Stimulated activated effector memory CD8-positive, alpha-beta T cell treated with anti-CD3 and anti-CD28 coated beads, Interleukin-12 subunit alpha, Interleukin-12 subunit beta, amount 100 ng/mL, for 72 hours (primary cell): Measurements from ENCODE around the gene BTBD1.

ENCODE experiments used
- ATAC-seq: fragments of 150-1000 bp; cut with Tn5 transposase; 2 replicates; pipeline ENCODE4 v1.10.0; 2021
- DNase-seq, 2 donors: peaks; one replicate each; pipeline ENCODE4 v3.0.0; 2021 to 2022; ENCODE audit warnings: low spot score in 2 of 2
- H3K27ac Mint-ChIP-seq: one replicate; pipeline ENCODE4 v1.8.0; 2022; ENCODE audit warnings: mild to moderate bottlenecking, mixed read lengths
- H3K36me3 Mint-ChIP-seq: one replicate; pipeline ENCODE4 v1.8.0; 2022; ENCODE audit warnings: mild to moderate bottlenecking, mixed read lengths
- H3K4me1 Mint-ChIP-seq: one replicate; pipeline ENCODE4 v1.8.0; 2022; ENCODE audit warnings: mixed read lengths
- H3K4me3 Mint-ChIP-seq: one replicate; pipeline ENCODE4 v1.8.0; 2022; ENCODE audit warnings: mild to moderate bottlenecking, mixed read lengths
- H3K9me3 Mint-ChIP-seq: one replicate; pipeline ENCODE4 v1.8.0; 2022; ENCODE audit warnings: mixed read lengths

Gene BTBD1

GRCh38 chr15:82999905-83000671 is 67.0 kb downstream of the BTBD1 start:
- Mint-ChIP-seq H3K4me3 (peak overlapping the region; percentile 54), H3K4me1 (peaks cover 8% of the 10 kb centered on the region), H3K9me3 (no peaks in the 10 kb centered on the region), H3K36me3 (peaks cover 11% of the 10 kb centered on the region), H3K27ac (peak overlapping the region; percentile 73)
- DNase-seq (peak in 1 of 2 donors; percentile 57), ATAC-seq (peak; percentile 86)

- Mint-ChIP-seq H3K4me3 (no peak overlapping the region), H3K4me1 (peaks cover 8% of the 10 kb centered on the region), H3K9me3 (no peaks in the 10 kb centered on the region), H3K36me3 (peaks cover 6% of the 10 kb centered on the region), H3K27ac (peak overlapping the region; percentile 73)
- DNase-seq: peak in 1 of 2 donors; percentile 42
- ATAC-seq: no peak
These were observed 67.6 kb downstream of the BTBD1 start for GRCh38 chr15:82999426-82999825.

GRCh38 chr15:82995938-82996337 is 71.1 kb downstream of the BTBD1 start:
- H3K9me3 Mint-ChIP-seq: no peaks in the 10 kb centered on the region
- no peak overlapping the region for H3K27ac Mint-ChIP-seq
- no peak overlapping the region for H3K4me3 Mint-ChIP-seq
- ATAC-seq (no peak), DNase-seq (no peak)
- peaks cover 10% of the 10 kb centered on the region for H3K36me3 Mint-ChIP-seq
- peaks cover 13% of the 10 kb centered on the region for H3K4me1 Mint-ChIP-seq

GRCh38 chr15:82995076-82995475 is 72.0 kb downstream of the BTBD1 start:
- no peak for DNase-seq
- Mint-ChIP-seq H3K9me3 (no peaks in the 10 kb centered on the region), H3K4me3 (no peak overlapping the region), H3K27ac (no peak overlapping the region), H3K36me3 (peaks cover 16% of the 10 kb centered on the region), H3K4me1 (peaks cover 8% of the 10 kb centered on the region)
- ATAC-seq: no peak

GRCh38 chr15:82993144-82993543 is 73.9 kb downstream of the BTBD1 start:
- peaks cover 35% of the 10 kb centered on the region for H3K36me3 Mint-ChIP-seq
- H3K4me1 Mint-ChIP-seq: peaks cover 5% of the 10 kb centered on the region
- no peak overlapping the region for H3K4me3 Mint-ChIP-seq
- no peak for ATAC-seq
- H3K27ac Mint-ChIP-seq: no peak overlapping the region
- no peaks in the 10 kb centered on the region for H3K9me3 Mint-ChIP-seq
- DNase-seq: no peak

- ATAC-seq: no peak
- DNase-seq: no peak
- Mint-ChIP-seq H3K27ac (no peak overlapping the region), H3K9me3 (no peaks in the 10 kb centered on the region), H3K4me3 (no peak overlapping the region), H3K4me1 (peaks cover 7% of the 10 kb centered on the region), H3K36me3 (peaks cover 41% of the 10 kb centered on the region)
These were observed 74.5 kb downstream of the BTBD1 start for GRCh38 chr15:82992436-82992998.

- Mint-ChIP-seq H3K4me1 (peaks cover 27% of the 10 kb centered on the region), H3K9me3 (peaks cover 2% of the 10 kb centered on the region), H3K4me3 (peak overlapping the region; percentile 96), H3K36me3 (peaks cover 58% of the 10 kb centered on the region), H3K27ac (peak overlapping the region; percentile 96)
- no peak for DNase-seq
- peak; percentile 55 for ATAC-seq
These were observed 80.6 kb downstream of the BTBD1 start for GRCh38 chr15:82986442-82986780.

GRCh38 chr15:82985688-82986441 is 81.2 kb downstream of the BTBD1 start, which contains the start of gene RAMAC:
Gene RAMAC (plus strand): TSS chr15:82986210. CDS start chr15:82989019, 2,809 bp downstream.
- peak; percentile 76 to 91 for DNase-seq
- Mint-ChIP-seq H3K4me3 (peak within 1 kb of the TSS; percentile 96), H3K27ac (peak within 1 kb of the TSS; percentile 96), H3K4me1 (peaks cover 26% of the 10 kb centered on the region), H3K9me3 (peaks cover 2% of the 10 kb centered on the region), H3K36me3 (peaks cover 53% of the 10 kb centered on the region)
- ATAC-seq: peak; percentile 97

- Mint-ChIP-seq H3K9me3 (peaks cover 2% of the 10 kb centered on the region), H3K4me1 (peaks cover 19% of the 10 kb centered on the region), H3K36me3 (peaks cover 9% of the 10 kb centered on the region), H3K27ac (no peak overlapping the region), H3K4me3 (no peak overlapping the region)
- DNase-seq: no peak
- no peak for ATAC-seq
These were observed 86.1 kb downstream of the BTBD1 start for GRCh38 chr15:82980981-82981380.

- Mint-ChIP-seq H3K36me3 (no peaks in the 10 kb centered on the region), H3K4me1 (peaks cover 6% of the 10 kb centered on the region), H3K9me3 (no peaks in the 10 kb centered on the region), H3K4me3 (no peak overlapping the region), H3K27ac (no peak overlapping the region)
- DNase-seq (no peak), ATAC-seq (no peak)
These were observed 87.3 kb downstream of the BTBD1 start for GRCh38 chr15:82979726-82980125.

GRCh38 chr15:82978438-82978837 is 88.6 kb downstream of the BTBD1 start:
- Mint-ChIP-seq H3K27ac (no peak overlapping the region), H3K9me3 (no peaks in the 10 kb centered on the region), H3K36me3 (no peaks in the 10 kb centered on the region), H3K4me3 (no peak overlapping the region), H3K4me1 (no peaks in the 10 kb centered on the region)
- DNase-seq: no peak
- ATAC-seq: peak; percentile 65

GRCh38 chr15:82977076-82977475 is 90.0 kb downstream of the BTBD1 start:
- Mint-ChIP-seq H3K27ac (no peak overlapping the region), H3K36me3 (no peaks in the 10 kb centered on the region), H3K4me1 (no peaks in the 10 kb centered on the region), H3K4me3 (no peak overlapping the region), H3K9me3 (no peaks in the 10 kb centered on the region)
- DNase-seq (no peak), ATAC-seq (no peak)

GRCh38 chr15:82972990-82973389 is 94.1 kb downstream of the BTBD1 start:
- H3K4me3 Mint-ChIP-seq: no peak overlapping the region
- no peaks in the 10 kb centered on the region for H3K36me3 Mint-ChIP-seq

GRCh38 chr15:82971218-82971984 is 95.7 kb downstream of the BTBD1 start:
- no peaks in the 10 kb centered on the region for H3K9me3 Mint-ChIP-seq
- no peak overlapping the region for H3K4me3 Mint-ChIP-seq
- no peak overlapping the region for H3K27ac Mint-ChIP-seq
- ATAC-seq (no peak), DNase-seq (no peak)
- no peaks in the 10 kb centered on the region for H3K36me3 Mint-ChIP-seq
- peaks cover 12% of the 10 kb centered on the region for H3K4me1 Mint-ChIP-seq

More at GRCh38 chr15:82972990-82973389, 94.1 kb downstream of the BTBD1 start:
- no peak overlapping the region for H3K27ac Mint-ChIP-seq
- no peak for DNase-seq
- no peaks in the 10 kb centered on the region for H3K4me1 Mint-ChIP-seq
- no peak for ATAC-seq
- H3K9me3 Mint-ChIP-seq: no peaks in the 10 kb centered on the region

- peaks cover 19% of the 10 kb centered on the region for H3K4me1 Mint-ChIP-seq
- H3K27ac Mint-ChIP-seq: no peak overlapping the region
- no peak overlapping the region for H3K4me3 Mint-ChIP-seq
- DNase-seq (no peak), ATAC-seq (no peak)
- H3K36me3 Mint-ChIP-seq: no peaks in the 10 kb centered on the region
- H3K9me3 Mint-ChIP-seq: no peaks in the 10 kb centered on the region
These were observed 96.4 kb downstream of the BTBD1 start for GRCh38 chr15:82970696-82971095.
